ENCODE data around the gene PPP2R2B.

Gene PPP2R2B

GRCh38 chr5:146878476-146879172, at the start of gene PPP2R2B:
Gene PPP2R2B, minus strand, starts transcription at chr5:146878757.
- peak; percentile 48 for DNase-seq (ENCODE audit: low spot score)

GRCh38 chr5:146924132-146924531, 45.6 kb upstream of the PPP2R2B start:
- no peak for DNase-seq (ENCODE audit: low spot score)

GRCh38 chr5:146921225-146921624, 42.7 kb upstream of the PPP2R2B start:
- no peak for DNase-seq (ENCODE audit: low spot score)

DNA sequence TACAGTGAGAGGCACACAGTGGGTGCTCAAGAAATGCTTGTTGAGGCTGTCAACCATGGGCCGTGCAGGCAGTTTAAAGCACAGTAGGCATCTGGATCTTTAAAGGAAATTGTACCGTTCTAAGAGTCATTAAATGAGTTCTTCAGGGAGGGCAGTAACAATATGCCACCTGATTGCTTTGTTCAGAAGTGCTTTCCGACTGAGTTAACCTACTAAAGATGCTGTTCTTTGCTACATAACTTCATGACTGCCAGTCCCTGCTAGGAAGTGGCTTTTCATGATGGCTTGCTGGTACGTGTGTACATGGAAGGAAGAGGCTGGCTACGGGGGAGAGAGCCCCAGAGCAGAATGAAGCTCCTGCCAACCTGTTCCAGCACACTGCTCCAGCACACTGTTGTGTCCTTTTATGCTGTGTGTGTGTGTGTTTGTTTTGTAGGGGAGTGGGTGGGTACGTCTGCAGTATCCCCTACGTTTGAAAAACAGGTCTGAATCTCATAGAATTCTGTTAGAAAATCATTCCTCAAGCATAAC, 41.9 kb upstream of the PPP2R2B start:
- no peak for DNase-seq (ENCODE audit: low spot score)

GRCh38 chr5:146919304-146919703, 40.7 kb upstream of the PPP2R2B start:
- DNase-seq (ENCODE audit: low spot score) = no peak

GRCh38 chr5:146917931-146918330, 39.4 kb upstream of the PPP2R2B start:
- DNase-seq (ENCODE audit: low spot score) = no peak

DNA sequence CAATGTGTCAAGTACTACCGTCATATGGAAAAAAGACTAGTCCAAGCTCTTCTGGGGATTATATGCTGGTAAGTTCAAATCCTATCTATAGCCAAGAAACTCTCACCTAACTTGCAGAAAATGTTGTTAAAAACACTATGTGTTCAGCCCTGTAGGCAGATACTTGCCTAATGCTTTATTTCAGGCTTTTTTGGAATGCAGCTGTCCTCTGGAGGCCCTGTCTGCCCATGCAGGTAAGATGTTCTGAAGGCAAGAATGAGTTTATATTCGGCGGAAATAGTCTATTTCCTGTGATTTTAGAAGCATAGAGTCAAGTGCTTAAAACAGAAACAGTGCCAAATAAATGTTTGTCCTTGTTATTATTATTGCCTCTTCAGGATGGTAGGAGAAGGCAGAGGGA, 34.3 kb upstream of the PPP2R2B start:
- no peak for DNase-seq (ENCODE audit: low spot score)

DNA sequence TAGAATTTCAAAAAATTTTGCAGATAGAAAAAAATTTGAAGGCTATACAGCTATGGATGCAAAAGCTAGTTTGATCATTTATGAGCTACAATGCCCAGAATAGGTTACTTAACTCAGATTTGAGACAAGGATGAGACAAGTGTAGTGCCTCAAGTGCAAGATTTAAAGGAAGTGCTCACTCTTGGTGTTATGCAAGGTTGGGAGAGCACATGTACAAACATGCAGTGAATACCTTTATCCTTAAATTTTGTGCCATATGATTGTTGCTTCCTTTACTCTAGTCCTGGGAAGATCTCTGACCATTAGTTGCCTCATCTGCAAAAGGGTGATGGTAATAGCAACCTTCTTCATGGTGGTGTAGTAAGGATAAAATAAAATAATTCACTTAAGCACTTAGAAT, 31.7 kb upstream of the PPP2R2B start:
- no peak for DNase-seq (ENCODE audit: low spot score)

DNA sequence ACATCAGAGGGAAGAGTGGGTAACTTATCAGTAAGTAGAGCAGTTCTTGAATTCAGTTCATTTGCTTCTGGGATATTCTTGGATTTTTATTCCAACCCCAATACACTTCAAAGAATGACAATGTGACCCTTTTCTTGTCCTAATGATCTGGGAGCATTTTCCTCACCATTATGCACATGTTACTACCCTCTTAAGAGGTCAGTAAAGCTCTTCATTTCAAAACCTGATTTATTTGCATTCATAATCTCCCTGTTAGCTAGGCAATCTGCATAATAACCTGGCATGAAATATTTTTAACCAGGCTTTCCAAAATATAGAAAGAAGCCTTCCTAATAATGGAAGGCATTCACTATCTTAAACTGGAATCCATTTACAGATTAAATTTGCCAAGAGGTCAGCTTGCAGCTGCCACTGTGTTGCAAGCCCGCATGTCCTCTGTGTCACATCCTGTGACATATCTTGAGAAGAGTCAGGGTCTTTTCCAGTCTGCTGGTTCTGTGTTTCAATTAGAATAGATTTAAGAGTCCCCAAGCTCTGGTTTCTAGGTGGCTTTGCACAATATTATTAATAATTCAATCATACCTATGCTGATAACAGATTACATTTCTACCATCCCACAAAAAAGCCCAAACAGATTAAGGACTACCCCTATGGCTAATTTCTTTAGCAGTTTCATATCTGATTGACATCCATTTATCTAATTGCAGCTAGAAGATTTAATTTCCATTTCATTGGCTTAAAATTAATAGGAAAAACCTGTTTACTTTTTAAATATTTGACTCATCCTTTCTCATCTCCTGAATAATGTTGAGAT, 30.9 kb upstream of the PPP2R2B start:
- no peak for DNase-seq (ENCODE audit: low spot score)

DNA sequence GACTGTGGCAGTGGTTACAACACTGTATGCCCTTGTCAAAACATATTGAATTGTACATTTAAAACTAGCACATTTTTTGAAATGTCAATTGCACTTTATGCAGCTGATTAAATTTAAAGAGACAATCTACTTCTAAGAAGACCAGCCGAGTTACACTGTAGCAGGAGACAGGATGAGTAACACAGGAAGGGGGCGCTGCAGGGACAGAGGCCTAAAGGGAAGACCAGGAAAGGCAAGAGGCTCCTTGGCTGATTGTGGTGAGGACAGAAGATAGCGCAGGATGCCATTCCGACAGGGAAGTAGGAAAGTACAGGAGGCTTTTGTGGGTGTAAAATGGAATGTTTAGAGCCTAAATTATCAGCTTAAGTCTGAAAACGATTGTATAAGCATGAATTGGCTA, 28.2 kb upstream of the PPP2R2B start:
- DNase-seq (ENCODE audit: low spot score) = no peak

DNA sequence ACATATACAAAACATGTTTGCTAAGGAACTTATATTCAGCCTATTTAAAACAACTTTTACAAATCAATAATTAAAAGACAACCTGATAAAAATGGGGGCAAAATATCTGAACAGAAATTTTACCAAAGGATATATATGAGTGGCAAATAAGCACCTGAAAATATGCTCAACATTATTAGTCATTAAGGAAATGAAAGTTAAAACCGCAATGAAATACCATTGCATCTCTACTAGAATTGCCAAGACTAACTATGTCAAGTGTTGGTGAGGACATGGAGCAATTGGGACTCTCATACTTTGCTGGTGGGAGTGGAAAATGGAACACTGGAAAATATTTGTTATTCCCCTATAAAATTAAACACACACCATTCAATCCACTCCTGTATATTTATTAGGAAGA, 26.3 kb upstream of the PPP2R2B start:
- no peak for DNase-seq (ENCODE audit: low spot score)

DNA sequence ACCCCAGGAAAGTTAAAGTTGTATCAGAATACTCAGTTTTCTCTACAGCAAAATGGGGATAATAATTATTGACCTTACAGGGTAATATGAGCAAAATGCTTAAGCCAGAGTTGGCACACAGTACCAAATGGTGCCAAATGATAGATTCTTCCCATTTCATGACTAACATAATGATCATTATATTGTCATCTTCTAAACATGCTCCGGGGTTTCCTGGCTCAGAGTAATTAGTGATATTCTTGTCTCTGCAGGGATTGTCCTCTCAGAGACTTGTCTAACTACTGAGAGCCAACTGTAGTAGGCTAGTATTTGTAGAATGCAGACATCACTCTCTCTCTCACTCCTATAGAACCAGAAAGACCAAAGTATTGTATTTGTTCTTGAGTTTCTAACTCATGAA, 25.2 kb upstream of the PPP2R2B start:
- DNase-seq (ENCODE audit: low spot score) = no peak

DNA sequence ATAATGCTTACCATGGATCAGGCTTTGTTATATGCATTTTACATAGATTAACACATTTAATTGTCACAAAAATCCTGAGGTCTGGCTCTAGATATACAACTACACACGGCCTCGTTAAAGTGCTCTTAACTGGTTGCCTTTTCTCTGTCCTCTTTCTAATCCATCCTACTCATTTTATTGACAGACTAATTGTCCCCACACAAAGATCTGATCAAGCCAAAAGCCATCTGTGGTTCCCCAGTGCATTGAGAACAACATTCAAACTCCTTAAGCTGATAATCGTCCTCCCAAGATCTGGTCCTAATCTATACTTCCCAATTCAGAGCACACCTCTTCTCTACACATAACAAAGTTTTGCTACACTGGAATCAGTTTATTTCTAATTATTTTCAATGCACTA, 23.9 kb upstream of the PPP2R2B start:
- DNase-seq (ENCODE audit: low spot score) = no peak

- DNase-seq (ENCODE audit: low spot score) = no peak
Observed at GRCh38 chr5:146897061-146897460, 18.5 kb upstream of the PPP2R2B start.

DNA sequence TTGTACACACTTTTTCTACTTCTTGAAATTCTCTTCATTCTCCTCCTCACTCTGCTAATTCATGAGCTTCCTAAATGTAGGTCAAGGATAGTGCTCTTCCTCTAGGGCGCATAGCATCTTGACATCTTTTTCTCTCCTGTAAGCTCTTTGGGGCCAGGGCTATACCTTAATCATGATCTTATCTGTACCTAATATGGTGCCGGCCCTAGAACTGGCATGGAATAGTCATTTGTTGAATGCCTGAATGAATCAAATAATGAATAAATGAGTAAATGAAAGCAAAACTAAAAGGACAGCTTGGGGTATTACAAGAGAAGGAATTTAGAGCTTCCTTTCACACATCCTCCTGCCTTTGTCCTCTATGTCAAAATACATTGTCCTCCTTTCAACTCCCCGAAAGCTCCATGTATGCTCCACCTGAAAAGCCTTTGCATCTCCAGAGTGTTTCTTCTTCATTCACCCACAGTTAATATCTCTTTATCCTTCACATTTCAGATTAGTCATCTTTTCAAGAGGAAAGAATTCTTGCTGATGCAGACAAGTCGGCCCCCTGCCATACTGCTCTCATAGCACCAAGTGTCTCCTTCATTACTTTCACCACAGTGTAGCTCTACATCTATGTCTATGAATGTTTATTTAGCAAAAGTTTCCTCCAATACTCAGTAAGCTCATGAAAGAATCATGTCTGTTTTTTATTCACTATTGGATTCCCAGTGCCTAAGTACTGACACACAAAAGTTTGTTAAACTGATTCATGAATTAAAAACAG, 16.4 kb upstream of the PPP2R2B start:
- no peak for DNase-seq (ENCODE audit: low spot score)

- no peak for DNase-seq (ENCODE audit: low spot score)
Observed at GRCh38 chr5:146893991-146894390, 15.4 kb upstream of the PPP2R2B start.

- no peak for DNase-seq (ENCODE audit: low spot score)
Observed at GRCh38 chr5:146892231-146892630, 13.7 kb upstream of the PPP2R2B start.

DNA sequence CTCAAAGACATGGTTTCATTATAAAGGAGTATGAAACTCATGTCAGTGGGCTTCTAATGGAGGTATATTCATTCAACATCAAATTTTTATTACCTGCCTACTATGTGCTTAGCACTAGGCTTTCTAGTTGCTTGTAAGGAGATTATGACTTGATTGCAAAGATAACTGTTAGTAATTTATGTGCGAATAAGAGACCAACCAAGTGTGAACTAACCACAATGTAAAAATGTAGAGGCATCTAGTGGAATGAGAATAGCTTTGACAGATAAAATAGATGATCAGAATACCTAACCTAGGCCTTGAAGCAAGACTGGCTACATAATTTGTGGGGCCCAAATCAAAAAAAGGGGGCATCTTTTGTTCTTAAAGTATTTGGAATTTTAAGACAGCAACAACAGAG, 13.0 kb upstream of the PPP2R2B start:
- no peak for DNase-seq (ENCODE audit: low spot score)

- DNase-seq (ENCODE audit: low spot score) = no peak
Observed at GRCh38 chr5:146890731-146891440, 12.3 kb upstream of the PPP2R2B start.

- DNase-seq (ENCODE audit: low spot score) = no peak
Observed at GRCh38 chr5:146890066-146890465, 11.5 kb upstream of the PPP2R2B start.

DNA sequence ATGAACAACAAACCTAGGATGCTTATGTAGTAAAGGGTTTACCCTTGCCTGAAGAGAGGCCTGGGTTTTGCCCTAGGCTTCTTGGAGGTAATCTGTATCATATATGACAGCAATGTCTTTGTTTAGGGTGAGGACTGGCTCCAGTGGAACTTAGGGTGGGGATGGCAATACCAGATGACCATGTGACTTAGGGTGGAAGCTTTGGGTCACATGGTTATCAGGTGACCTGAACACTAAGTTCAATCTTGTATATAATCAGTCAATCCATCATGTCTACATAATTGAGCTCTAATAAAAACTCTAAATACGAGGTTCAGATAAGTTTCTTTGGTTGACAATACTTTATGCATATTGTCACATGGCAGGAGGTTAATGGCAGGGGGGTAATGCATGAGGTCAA, 10.6 kb upstream of the PPP2R2B start:
- no peak for DNase-seq (ENCODE audit: low spot score)
